Stomach (tissue), 4 donors: ENCODE results near the gene NRTN.

Experiments
- CTCF ChIP-seq, 7 experiments: fragments of 450-650 bp in 4 of 7; fragments of 200-600 bp in 3 of 7; sonication (generic) in 3 of 7; IDR thresholded peaks; one replicate each; pipeline ENCODE4 v1.5.1; 2016 to 2019; ENCODE audit warnings: antibody characterized with exemption in 7 of 7, control low read depth in 2 of 7, mild to moderate bottlenecking in 1 of 7
- POLR2A ChIP-seq, 4 donors: fragments of 450-650 bp; IDR thresholded peaks; one replicate each; pipeline ENCODE4 v1.6.1; 2016; ENCODE audit warnings: antibody characterized with exemption in 4 of 4, control low read depth in 2 of 4, mild to moderate bottlenecking in 1 of 4, moderate library complexity in 1 of 4

DNA sequence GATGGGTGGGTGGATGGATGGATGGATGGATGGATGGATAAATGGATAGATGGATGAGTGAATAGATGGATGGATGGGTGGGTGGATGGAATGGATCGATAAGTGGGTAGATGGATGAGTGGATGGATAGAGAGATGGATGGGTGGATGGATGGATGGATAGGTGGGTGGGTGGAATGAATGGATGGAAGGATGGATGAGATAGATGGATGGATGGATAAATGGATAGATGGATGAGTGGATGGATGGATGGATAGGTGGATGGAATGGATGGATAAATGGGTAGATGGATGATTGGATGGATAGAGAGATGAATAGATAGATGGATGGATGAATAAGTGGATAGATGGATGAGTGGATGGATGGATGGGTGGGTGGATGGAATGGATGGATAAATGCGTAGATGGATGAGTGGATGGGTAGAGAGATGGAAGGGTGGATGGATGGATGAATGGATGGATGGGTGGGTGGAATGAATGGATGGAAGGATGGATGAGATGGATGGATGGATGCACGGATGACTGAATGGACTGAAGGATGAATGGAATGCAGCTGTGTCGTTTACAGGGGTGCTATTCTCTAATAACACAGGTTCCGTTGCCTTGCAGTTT lies 42.2 kb upstream of the NRTN start:
- no peak for TF ChIP-seq CTCF (IDR thresholded peaks at IDR 0.05)
- no peak for TF ChIP-seq POLR2A (IDR thresholded peaks at IDR 0.05)
